Right cardiac atrium (tissue), 5 donors: ENCODE measurements around the gene CHCHD6. TPM values are rescaled to one million over a fixed set of nuclear protein-coding genes. Genes with fewer than 3 reads are reported as not detected.

ENCODE experiments used
- ATAC-seq, 2 donors: fragments of 200-7000 bp; cut with Tn5 transposase; one replicate each; pipeline versions ENCODE4 v1.8.0 to v1.9.1; 2020; ENCODE audit warnings: moderate library complexity in 2 of 2, mild to moderate bottlenecking in 1 of 2
- DNase-seq, 3 donors: peaks; one replicate each; pipeline ENCODE4 v3.0.0-alpha.2; 2020
- H3K27ac ChIP-seq: one replicate; pipeline ENCODE4 v1.5.1; 2013; ENCODE audit warnings: mild to moderate bottlenecking, low read length, control low read depth, moderate library complexity
- H3K27me3 ChIP-seq: one replicate; pipeline ENCODE4 v1.6.1; 2013; ENCODE audit not compliant: control insufficient read depth, insufficient read depth
- H3K4me1 ChIP-seq: one replicate; pipeline ENCODE4 v1.6.1; 2013; ENCODE audit warnings: low read length; ENCODE audit not compliant: control insufficient read depth, insufficient read depth
- H3K4me3 ChIP-seq: one replicate; pipeline ENCODE4 v1.5.1; 2013; ENCODE audit warnings: low read length, control low read depth
- H3K9me3 ChIP-seq: one replicate; pipeline ENCODE4 v1.6.1; 2013; ENCODE audit warnings: low read length; ENCODE audit not compliant: control insufficient read depth
- WGBS: extraction: QIAGEN DNeasy Blood & Tissue Kit; methylation state at CpG from one replicate; pipeline ENCODE4 v1.1.7; 2013; 5-methylcytosine and 5-hydroxymethylcytosine counted together
- intact Hi-C, 4 donors: fragments of 100-400 bp; cut with DNase I; formaldehyde crosslinking; loops; one replicate each; pipeline versions ENCODE4 v1.11.0 to v1.14.0; 2022 to 2023
- long read RNA-seq, 4 donors: library from polyadenylated mRNA; unstranded; transcript quantifications; one replicate each; pipeline ENCODE4 v2.0.0, GENCODE V29; 2020 to 2021
- polyA plus RNA-seq: library from polyadenylated mRNA; stranded (reverse); fragments of 200-250 nt; gene quantifications from one replicate; pipeline ENCODE4 v1.2.3, GENCODE V29; 2013
- total RNA-seq, 4 donors: library from RNA; stranded (reverse); fragmentation: NEBNext Ultra II Directional; extraction: Animal tissue kit (Norgen Biotek cat#: 25700); gene quantifications; one replicate each; pipeline ENCODE4 v1.2.1, GENCODE V29; 2021
- donor health status: healthy with polysubstance abuse.
- donor health status: DM: no; HTN: yes; CAD: no.
- donor health status: DM: no; HTN: no; CAD: no.
- donor health status: DM: no; HTN: yes; CAD: no; lungs with severe emphysema.
- donor health status: DM: yes; HTN: yes; CAD: no.

CHCHD6 gene
- 10 to 100 TPM in 1 of 4 donors, 1 to 10 TPM in 3; 7.1 to 10.5 (median 8.6) TPM for total RNA-seq
- 9.3 TPM for polyA plus RNA-seq
- long read RNA-seq, donor 1, transcript CHCHD6-201 (8 exons, 1,006 nt): major isoform, 5 of 7 reads
- long read RNA-seq, donor 1, partial matches to known transcripts: 0 of 7 reads
- long read RNA-seq, donor 1, other reads (novel, unspliced or antisense): 2 of 7 reads
- long read RNA-seq, donor 2, transcript CHCHD6-201 (8 exons, 1,006 nt): major isoform, 9 of 10 reads
- long read RNA-seq, donor 2, partial matches to known transcripts: 0 of 10 reads
- long read RNA-seq, donor 2, other reads (novel, unspliced or antisense): 1 of 10 reads
- long read RNA-seq, donor 3, transcript CHCHD6-201 (8 exons, 1,006 nt): major isoform, 16 of 19 reads
- long read RNA-seq, donor 3, partial matches to known transcripts: 0 of 19 reads
- long read RNA-seq, donor 3, other reads (novel, unspliced or antisense): 3 of 19 reads
- long read RNA-seq, donor 4, partial matches to known transcripts: 0 of 5 reads
- long read RNA-seq, donor 4, other reads (novel, unspliced or antisense): 1 of 5 reads

- ATAC-seq: peak; percentile 100
- peak; percentile 96 to 99 (median 98) for DNase-seq
- no peak within 1 kb of the TSS for H3K27ac ChIP-seq
- intact Hi-C loops: no loop called here
- peaks cover 4% of the 10 kb centered on the region for H3K4me1 ChIP-seq
- 3% methylated on average over 69 of the region's 69 CpGs for WGBS
- H3K4me3 ChIP-seq: peak within 1 kb of the TSS; percentile 57
- H3K9me3 ChIP-seq: no peaks in the 10 kb centered on the region
- H3K27me3 ChIP-seq: no peaks in the 10 kb centered on the region
Measured at GRCh38 chr3:126703512-126704493, at the start of gene CHCHD6. TSS of gene CHCHD6 (plus strand) at chr3:126704240. CDS start at chr3:126704313, 73 bp downstream.

GRCh38 chr3:126654571-126655383 is 49.3 kb upstream of the CHCHD6 start, which contains the start of gene TXNRD3:
TSS of gene TXNRD3 (minus strand) at chr3:126655124.
- Histone ChIP-seq H3K4me3 (peak within 1 kb of the TSS; percentile 85), H3K4me1 (no peaks in the 10 kb centered on the region), H3K9me3 (no peaks in the 10 kb centered on the region), H3K27me3 (no peaks in the 10 kb centered on the region), H3K27ac (peak within 1 kb of the TSS; percentile 65)
- DNase-seq: peak; percentile 88 to 95 (median 94)
- peak; percentile 95 to 97 for ATAC-seq
- intact Hi-C loops: no loop called here
- WGBS: under 1% methylated on average over 102 of the region's 102 CpGs

- Histone ChIP-seq H3K9me3 (no peaks in the 10 kb centered on the region), H3K27ac (no peak overlapping the region), H3K27me3 (no peaks in the 10 kb centered on the region), H3K4me1 (no peaks in the 10 kb centered on the region), H3K4me3 (no peak overlapping the region)
- DNase-seq: peak in 1 of 3 donors; percentile 55
- ATAC-seq: no peak
- WGBS: 89% methylated on average over 11 of the region's 11 CpGs
- intact Hi-C loops: no loop called here
Measured at GRCh38 chr3:126655887-126656286, 48.2 kb upstream of the CHCHD6 start.

- intact Hi-C loops: no loop called here
- 68% methylated on average over 8 of the region's 8 CpGs for WGBS
- DNase-seq: no peak
- Histone ChIP-seq H3K9me3 (no peaks in the 10 kb centered on the region), H3K27ac (no peak overlapping the region), H3K27me3 (no peaks in the 10 kb centered on the region), H3K4me1 (no peaks in the 10 kb centered on the region), H3K4me3 (no peak overlapping the region)
- ATAC-seq: no peak
Measured at GRCh38 chr3:126656371-126657134, 47.5 kb upstream of the CHCHD6 start.

GRCh38 chr3:126657901-126658300 is 46.1 kb upstream of the CHCHD6 start:
- no peaks in the 10 kb centered on the region for H3K27me3 ChIP-seq
- intact Hi-C loops: no loop called here
- DNase-seq: no peak

GRCh38 chr3:126658584-126658983 is 45.5 kb upstream of the CHCHD6 start:
- 95% methylated on average over 3 of the region's 3 CpGs for WGBS
- Histone ChIP-seq H3K9me3 (no peaks in the 10 kb centered on the region), H3K27me3 (no peaks in the 10 kb centered on the region), H3K4me3 (no peak overlapping the region), H3K4me1 (no peaks in the 10 kb centered on the region), H3K27ac (no peak overlapping the region)
- intact Hi-C loops: no loop called here
- ATAC-seq (no peak), DNase-seq (no peak)

More at GRCh38 chr3:126657901-126658300, 46.1 kb upstream of the CHCHD6 start:
- H3K9me3 ChIP-seq: no peaks in the 10 kb centered on the region
- H3K4me3 ChIP-seq: no peak overlapping the region
- no peaks in the 10 kb centered on the region for H3K4me1 ChIP-seq
- no peak for ATAC-seq
- WGBS: 76% methylated on average over 2 of the region's 2 CpGs
- no peak overlapping the region for H3K27ac ChIP-seq

- 43% methylated on average over 19 of the region's 19 CpGs for WGBS
- ATAC-seq (no peak), DNase-seq (no peak)
- no peak overlapping the region for H3K4me3 ChIP-seq
- no peaks in the 10 kb centered on the region for H3K9me3 ChIP-seq
- no peaks in the 10 kb centered on the region for H3K4me1 ChIP-seq
- H3K27ac ChIP-seq: no peak overlapping the region
- intact Hi-C loops: no loop called here
- H3K27me3 ChIP-seq: no peaks in the 10 kb centered on the region
Measured at GRCh38 chr3:126659915-126660886, 43.8 kb upstream of the CHCHD6 start.

GRCh38 chr3:126661532-126662364 is 42.3 kb upstream of the CHCHD6 start:
- ATAC-seq: peak; percentile 21 to 50

More at GRCh38 chr3:126661532-126662364, 42.3 kb upstream of the CHCHD6 start:
- H3K27me3 ChIP-seq: no peaks in the 10 kb centered on the region
- 68% methylated on average over 11 of the region's 11 CpGs for WGBS
- H3K4me3 ChIP-seq: no peak overlapping the region
- H3K9me3 ChIP-seq: no peaks in the 10 kb centered on the region
- DNase-seq: peak in 1 of 3 donors; percentile 49
- H3K27ac ChIP-seq: no peak overlapping the region
- no peaks in the 10 kb centered on the region for H3K4me1 ChIP-seq
- intact Hi-C loops: no loop called here
